Measurements from ENCODE around the gene ATP8B3. TPM values are rescaled to one million over a fixed set of nuclear protein-coding genes. Genes with fewer than 3 reads are reported as not detected.

The ATP8B3 gene
- total and polyA plus RNA-seq, 10 donors, result 1.9 to 10.1 (median 5.6) TPM

DNA sequence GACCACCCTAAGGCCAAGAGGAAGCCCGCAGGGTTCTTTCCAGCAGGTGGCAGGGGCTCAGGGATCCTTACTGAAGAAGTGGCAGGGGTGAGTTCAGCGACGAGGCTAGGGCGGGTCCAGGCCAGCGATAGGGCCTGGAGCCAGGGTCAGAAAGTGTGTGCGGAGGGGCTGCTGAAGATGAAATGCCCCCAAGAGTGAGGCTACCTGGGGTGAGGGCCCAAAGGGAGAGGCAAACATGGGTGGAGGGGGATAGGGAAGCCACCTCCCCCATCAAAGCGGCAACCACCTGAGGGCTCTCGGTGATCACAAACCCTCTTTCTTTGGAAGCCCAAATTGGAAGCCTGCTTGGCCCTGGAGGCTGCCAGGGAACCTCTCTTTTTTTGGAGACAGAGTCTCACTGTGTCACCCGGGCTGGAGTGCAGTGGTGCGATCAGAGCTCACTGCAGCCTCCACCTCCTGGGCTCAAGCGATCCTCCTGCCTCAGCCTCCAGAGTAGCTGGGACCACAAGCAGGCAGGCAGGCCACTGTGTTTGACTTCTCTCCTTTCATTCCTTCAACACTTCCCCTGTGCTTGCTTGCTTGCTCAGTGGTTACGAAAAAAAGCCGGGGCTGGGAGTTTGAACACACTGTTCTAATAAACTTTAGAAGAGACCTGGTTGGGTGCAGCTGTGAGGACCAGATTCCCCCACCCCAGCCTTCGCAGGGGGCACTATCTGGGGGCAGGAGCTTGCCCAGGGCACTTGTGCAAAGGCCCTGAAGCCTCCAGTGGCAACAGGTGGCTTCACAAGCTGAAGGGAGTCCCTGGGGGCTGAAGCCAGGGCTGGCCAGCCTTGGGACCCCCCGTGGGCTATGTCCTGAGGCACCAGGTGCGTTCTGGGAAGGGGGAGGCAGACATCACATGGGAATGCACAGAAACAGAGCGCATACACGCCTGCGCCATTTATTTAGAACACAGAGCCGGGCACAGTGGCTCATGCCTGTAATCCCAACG is 1.4 kb upstream of the ATP8B3 start:
- Histone ChIP-seq H3K36me3 (peaks cover 8 to 45% (median 40%) of the 10 kb centered on the region in 6 donors), H3K9me3 (no peaks in the 10 kb centered on the region), H3K27me3 (replicated peaks in 1 of 7) (no peaks in the 10 kb centered on the region), H3K27ac (peak overlapping the region in 7 of 8 donors; percentile 79 to 93 (median 85)), H3K4me1 (peaks cover 10 to 46% (median 31%) of the 10 kb centered on the region in 6 donors), H3K4me3 (peak overlapping the region in 6 of 8 donors; percentile 49 to 81 (median 52))
- WGBS, 5 donors, result 53 to 67% (median 63%) methylated on average over 16 to 21 of the region's 21 CpGs
- TF ChIP-seq POLR2AphosphoS5 (IDR thresholded peaks at IDR 0.05) (no peak), POLR2A (IDR thresholded peaks at IDR 0.05) (peak in 1 of 3 donors; percentile 1), CTCF (IDR thresholded peaks at IDR 0.05 in 8 of 11, conservative IDR thresholded peaks at IDR 0.05 in 3 of 11) (peak in 4 of 11 experiments; percentile 4 to 33 (median 12))
- peak; percentile 73 for DNase-seq
- intact Hi-C loops (cut with DNase I; ENCODE audit: low total_unique reads), result no loop called here

DNA sequence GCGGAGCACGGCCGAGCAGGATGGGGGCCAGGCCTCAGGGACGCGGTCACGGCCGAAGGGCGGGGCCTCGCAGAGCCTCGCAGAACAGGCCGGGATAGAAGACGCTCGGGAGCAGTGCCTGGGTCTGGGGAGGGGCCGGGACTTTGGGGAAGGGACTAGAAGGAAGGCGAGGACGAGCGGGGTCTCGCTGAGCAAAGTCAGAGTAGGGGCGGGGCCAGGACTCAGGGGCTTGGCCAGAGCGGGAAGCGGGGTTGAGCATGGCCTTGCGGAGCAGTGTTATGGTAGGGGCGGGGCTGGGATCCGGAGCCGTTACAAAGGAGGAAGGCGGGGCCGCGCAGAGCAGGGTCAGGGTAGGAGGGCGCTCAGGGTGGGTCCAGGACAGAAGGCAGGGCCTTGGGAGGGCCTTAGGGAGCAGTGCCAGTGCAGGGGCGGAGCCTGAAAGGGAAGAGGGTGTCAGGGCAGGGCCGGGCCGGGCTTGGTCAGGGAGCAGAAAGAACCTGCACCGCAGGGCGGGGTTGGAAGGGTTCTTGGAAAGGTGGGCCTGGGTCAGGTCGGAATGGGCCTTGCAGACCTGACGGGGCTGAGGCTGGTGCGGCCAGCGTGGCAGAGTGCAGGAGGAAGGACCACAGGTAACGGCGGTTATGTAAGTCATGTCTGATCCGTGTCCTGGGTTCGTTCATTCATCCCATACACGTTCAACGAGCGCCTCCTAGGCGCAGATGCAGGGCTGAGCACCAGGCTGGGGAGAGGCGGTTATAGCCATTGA is 533 bp upstream of the ATP8B3 start:
- DNase-seq, result peak; percentile 98
- H3K27me3 ChIP-seq (replicated peaks in 1 of 7), result no peaks in the 10 kb centered on the region
- H3K27ac ChIP-seq, result peak overlapping the region; percentile 68 to 93 (median 83)
- H3K4me1 ChIP-seq, result peaks cover 10 to 46% (median 31%) of the 10 kb centered on the region in 6 donors
- peak overlapping the region; percentile 45 to 81 (median 51) for H3K4me3 ChIP-seq
- H3K9me3 ChIP-seq, result no peaks in the 10 kb centered on the region
- intact Hi-C loops (cut with DNase I; ENCODE audit: low total_unique reads), result no loop called here
- 0 to 2% (median 1%) methylated on average over 44 to 47 of the region's 47 CpGs for WGBS, 5 donors
- peaks cover 3 to 36% (median 31%) of the 10 kb centered on the region in 6 donors for H3K36me3 ChIP-seq
- TF ChIP-seq POLR2A (IDR thresholded peaks at IDR 0.05) (no peak), POLR2AphosphoS5 (IDR thresholded peaks at IDR 0.05) (peak; percentile 64 to 88 (median 82)), CTCF (IDR thresholded peaks at IDR 0.05 in 8 of 11, conservative IDR thresholded peaks at IDR 0.05 in 3 of 11) (peak in 10 of 11 experiments; percentile 33 to 72 (median 56))

DNA sequence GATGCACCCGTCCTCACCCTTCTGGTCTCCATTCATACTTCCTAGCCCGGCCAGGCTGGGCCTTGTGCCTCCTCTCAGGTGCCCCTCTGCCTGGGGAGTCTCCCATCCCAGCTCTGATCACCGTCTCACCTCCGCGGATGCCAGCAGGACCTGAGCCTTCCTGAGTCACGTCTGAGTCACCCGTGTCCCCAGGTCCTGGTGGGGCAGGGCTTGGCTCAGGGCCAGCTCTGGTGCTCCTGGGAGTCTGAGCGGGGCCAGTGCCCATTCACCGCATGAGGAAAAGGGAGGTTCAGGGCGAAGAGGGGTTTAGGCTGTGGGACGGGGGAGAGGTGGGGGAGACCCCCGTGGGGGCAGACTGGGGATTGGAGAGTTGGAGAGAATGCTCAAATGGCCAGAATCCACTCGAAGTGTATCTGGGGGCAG is 593 bp downstream of the ATP8B3 start:
- H3K4me1 ChIP-seq, result peaks cover 10 to 46% (median 31%) of the 10 kb centered on the region in 6 donors
- H3K4me3 ChIP-seq, result peak overlapping the region in 7 of 8 donors; percentile 49 to 81 (median 51)
- H3K27me3 ChIP-seq (replicated peaks in 1 of 7), result no peaks in the 10 kb centered on the region
- no peaks in the 10 kb centered on the region for H3K9me3 ChIP-seq
- DNase-seq, result peak; percentile 86
- intact Hi-C loops (cut with DNase I; ENCODE audit: low total_unique reads), result no loop called here
- TF ChIP-seq CTCF (IDR thresholded peaks at IDR 0.05 in 8 of 11, conservative IDR thresholded peaks at IDR 0.05 in 3 of 11) (no peak), POLR2A (IDR thresholded peaks at IDR 0.05) (no peak), POLR2AphosphoS5 (IDR thresholded peaks at IDR 0.05) (peak in 1 of 3 donors; percentile 56)
- peak overlapping the region; percentile 68 to 93 (median 83) for H3K27ac ChIP-seq
- peaks cover 0 to 25% (median 20%) of the 10 kb centered on the region in 6 donors for H3K36me3 ChIP-seq
- 24 to 39% (median 35%) methylated on average over 13 of the region's 13 CpGs for WGBS, 5 donors

Data from spleen (tissue), 11 donors.